HCT116 (cell line): Measurements from ENCODE around the gene SIAH2.

ENCODE experiments used
- CEBPB ChIP-seq: IDR thresholded peaks from 2 replicates; pipeline ENCODE4 v1.6.1; 2012; ENCODE audit warnings: low read depth
- EZH2 ChIP-seq: fragments of 200-600 bp; sonication (generic); IDR thresholded peaks from 2 replicates; pipeline ENCODE4 v1.6.1; 2017; ENCODE audit warnings: antibody characterized with exemption, mixed run types
- EZH2phosphoT487 ChIP-seq: fragments of 200-600 bp; IDR thresholded peaks from 2 replicates; pipeline ENCODE4 v1.6.1; 2018; ENCODE audit warnings: antibody characterized with exemption, borderline replicate concordance
- FOSL1 ChIP-seq: IDR thresholded peaks from 2 replicates; pipeline ENCODE4 v1.6.1; 2012; ENCODE audit warnings: low read depth
- POLR2A ChIP-seq: IDR thresholded peaks from 2 replicates; pipeline ENCODE4 v1.7.0; 2011; ENCODE audit warnings: borderline replicate concordance; ENCODE audit not compliant: insufficient read depth, insufficient read length; ENCODE audit errors: extremely low read depth
- POLR2AphosphoS5 ChIP-seq: IDR thresholded peaks from 2 replicates; pipeline ENCODE4 v1.6.1; 2011; ENCODE audit warnings: mild to moderate bottlenecking, low read depth, low read length, moderate library complexity
- SRF ChIP-seq: IDR thresholded peaks from 2 replicates; pipeline ENCODE4 v1.6.1; 2012; ENCODE audit warnings: low read depth
- TF ChIP-seq, protein P1 (sequence below), 3 experiments: fragments of 200-600 bp in 1 of 3; sonication (generic) in 1 of 3; IDR thresholded peaks in 2 of 3; conservative IDR thresholded peaks in 1 of 3; 2 replicates each; pipeline ENCODE4 v1.5.1; 2012 to 2017; ENCODE audit warnings: low read depth in 2 of 3, low read length in 2 of 3, antibody characterized with exemption in 1 of 3, borderline replicate concordance in 1 of 3, control low read depth in 1 of 3, mild to moderate bottlenecking in 1 of 3, mixed read lengths in 1 of 3, mixed run types in 1 of 3, moderate library complexity in 1 of 3; ENCODE audit not compliant: insufficient read depth in 1 of 3
- TF ChIP-seq, protein P2 (sequence below): IDR thresholded peaks from 2 replicates; pipeline ENCODE4 v1.6.1; 2012
- TF ChIP-seq, protein P3 (sequence below): IDR thresholded peaks from 2 replicates; pipeline ENCODE4 v1.6.1; 2012; ENCODE audit warnings: low read depth
- TF ChIP-seq, protein P4 (sequence below): IDR thresholded peaks from 2 replicates; pipeline ENCODE4 v1.6.1; 2012

DNA sequence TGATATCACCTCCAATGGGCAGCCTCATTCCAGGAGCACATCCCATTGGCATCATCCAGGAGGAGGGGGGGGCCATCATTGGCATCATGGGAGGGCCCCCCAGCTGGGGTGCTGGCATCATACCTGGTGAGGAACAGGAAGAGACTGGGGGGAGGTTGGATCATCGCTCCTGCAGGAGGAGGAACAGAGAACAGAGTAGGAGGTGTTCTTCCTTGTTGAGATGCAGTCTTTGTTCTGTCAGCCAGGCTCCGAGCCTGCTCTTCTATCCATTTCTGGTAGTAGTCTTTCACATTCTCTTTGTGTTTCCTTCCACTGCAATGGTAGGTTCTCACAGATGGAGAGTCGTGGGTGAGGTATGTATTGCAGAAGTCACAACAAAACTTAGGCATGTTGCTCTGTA is 42.5 kb downstream of the SIAH2 start:
- TF ChIP-seq, protein P1, sequence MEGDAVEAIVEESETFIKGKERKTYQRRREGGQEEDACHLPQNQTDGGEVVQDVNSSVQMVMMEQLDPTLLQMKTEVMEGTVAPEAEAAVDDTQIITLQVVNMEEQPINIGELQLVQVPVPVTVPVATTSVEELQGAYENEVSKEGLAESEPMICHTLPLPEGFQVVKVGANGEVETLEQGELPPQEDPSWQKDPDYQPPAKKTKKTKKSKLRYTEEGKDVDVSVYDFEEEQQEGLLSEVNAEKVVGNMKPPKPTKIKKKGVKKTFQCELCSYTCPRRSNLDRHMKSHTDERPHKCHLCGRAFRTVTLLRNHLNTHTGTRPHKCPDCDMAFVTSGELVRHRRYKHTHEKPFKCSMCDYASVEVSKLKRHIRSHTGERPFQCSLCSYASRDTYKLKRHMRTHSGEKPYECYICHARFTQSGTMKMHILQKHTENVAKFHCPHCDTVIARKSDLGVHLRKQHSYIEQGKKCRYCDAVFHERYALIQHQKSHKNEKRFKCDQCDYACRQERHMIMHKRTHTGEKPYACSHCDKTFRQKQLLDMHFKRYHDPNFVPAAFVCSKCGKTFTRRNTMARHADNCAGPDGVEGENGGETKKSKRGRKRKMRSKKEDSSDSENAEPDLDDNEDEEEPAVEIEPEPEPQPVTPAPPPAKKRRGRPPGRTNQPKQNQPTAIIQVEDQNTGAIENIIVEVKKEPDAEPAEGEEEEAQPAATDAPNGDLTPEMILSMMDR (IDR thresholded peaks at IDR 0.05 in 2 of 3, conservative IDR thresholded peaks at IDR 0.05 in 1 of 3; ENCODE audit: borderline replicate concordance in 1 of 3, insufficient read depth in 1 of 3, low read depth in 2 of 3, low read length in 2 of 3) = no peak
- TF ChIP-seq, protein P2, sequence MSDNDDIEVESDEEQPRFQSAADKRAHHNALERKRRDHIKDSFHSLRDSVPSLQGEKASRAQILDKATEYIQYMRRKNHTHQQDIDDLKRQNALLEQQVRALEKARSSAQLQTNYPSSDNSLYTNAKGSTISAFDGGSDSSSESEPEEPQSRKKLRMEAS = no peak
- TF ChIP-seq EZH2phosphoT487 (no peak), CEBPB (no peak), EZH2 (no peak), POLR2AphosphoS5 (no peak), FOSL1 (no peak), POLR2A (no peak), SRF (no peak)
- TF ChIP-seq, protein P3, sequence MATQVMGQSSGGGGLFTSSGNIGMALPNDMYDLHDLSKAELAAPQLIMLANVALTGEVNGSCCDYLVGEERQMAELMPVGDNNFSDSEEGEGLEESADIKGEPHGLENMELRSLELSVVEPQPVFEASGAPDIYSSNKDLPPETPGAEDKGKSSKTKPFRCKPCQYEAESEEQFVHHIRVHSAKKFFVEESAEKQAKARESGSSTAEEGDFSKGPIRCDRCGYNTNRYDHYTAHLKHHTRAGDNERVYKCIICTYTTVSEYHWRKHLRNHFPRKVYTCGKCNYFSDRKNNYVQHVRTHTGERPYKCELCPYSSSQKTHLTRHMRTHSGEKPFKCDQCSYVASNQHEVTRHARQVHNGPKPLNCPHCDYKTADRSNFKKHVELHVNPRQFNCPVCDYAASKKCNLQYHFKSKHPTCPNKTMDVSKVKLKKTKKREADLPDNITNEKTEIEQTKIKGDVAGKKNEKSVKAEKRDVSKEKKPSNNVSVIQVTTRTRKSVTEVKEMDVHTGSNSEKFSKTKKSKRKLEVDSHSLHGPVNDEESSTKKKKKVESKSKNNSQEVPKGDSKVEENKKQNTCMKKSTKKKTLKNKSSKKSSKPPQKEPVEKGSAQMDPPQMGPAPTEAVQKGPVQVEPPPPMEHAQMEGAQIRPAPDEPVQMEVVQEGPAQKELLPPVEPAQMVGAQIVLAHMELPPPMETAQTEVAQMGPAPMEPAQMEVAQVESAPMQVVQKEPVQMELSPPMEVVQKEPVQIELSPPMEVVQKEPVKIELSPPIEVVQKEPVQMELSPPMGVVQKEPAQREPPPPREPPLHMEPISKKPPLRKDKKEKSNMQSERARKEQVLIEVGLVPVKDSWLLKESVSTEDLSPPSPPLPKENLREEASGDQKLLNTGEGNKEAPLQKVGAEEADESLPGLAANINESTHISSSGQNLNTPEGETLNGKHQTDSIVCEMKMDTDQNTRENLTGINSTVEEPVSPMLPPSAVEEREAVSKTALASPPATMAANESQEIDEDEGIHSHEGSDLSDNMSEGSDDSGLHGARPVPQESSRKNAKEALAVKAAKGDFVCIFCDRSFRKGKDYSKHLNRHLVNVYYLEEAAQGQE = no peak
- TF ChIP-seq, protein P4, sequence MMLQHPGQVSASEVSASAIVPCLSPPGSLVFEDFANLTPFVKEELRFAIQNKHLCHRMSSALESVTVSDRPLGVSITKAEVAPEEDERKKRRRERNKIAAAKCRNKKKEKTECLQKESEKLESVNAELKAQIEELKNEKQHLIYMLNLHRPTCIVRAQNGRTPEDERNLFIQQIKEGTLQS = no peak
